Endothelial cell of umbilical vein (primary cell): ENCODE results near the gene OR6C76. TPM values are rescaled to one million over a fixed set of nuclear protein-coding genes. Genes with fewer than 3 reads are reported as not detected.

ENCODE experiments used
- BruUV-seq: library from RNA; stranded (reverse); fragments of 400-500 nt; replicated peaks from 2 replicates; lab custom pipeline; 2021; lab: Mats Ljungman, UMichigan
- CTCF ChIA-PET: fragments of 300-600, 350-600 bp; sonication (Branson Sonifier 250); formaldehyde crosslinking; loops from one replicate; lab custom pipeline; 2021; ENCODE audit warnings: antibody characterized with exemption, inconsistent platforms; lab: Charles Lee
- POLR2A ChIA-PET: fragments of 300-600, 350-600 bp; sonication (Branson Sonifier 250); formaldehyde crosslinking; loops from one replicate; lab custom pipeline; 2021; ENCODE audit warnings: antibody characterized with exemption, inconsistent platforms; lab: Charles Lee
- DNase-seq: peaks from one replicate; pipeline ENCODE4 v3.0.0-alpha.2; 2011; ENCODE audit warnings: low read depth, low spot score
- FAIRE-seq: peaks from 2 replicates; lab custom pipeline; 2011; peaks lifted over from hg19 to GRCh38; lab: Jason Lieb, UNC
- H2AFZ ChIP-seq: 2 replicates; pipeline ENCODE4 v1.6.0; 2012; ENCODE audit warnings: low read depth, low read length, control low read depth, inconsistent platforms
- H3K27ac ChIP-seq: 2 replicates; pipeline ENCODE4 v1.5.1; 2011; ENCODE audit warnings: low read depth, mild to moderate bottlenecking, control low read depth, low read length, moderate library complexity; ENCODE audit not compliant: insufficient read depth
- H3K27me3 ChIP-seq, 2 experiments: 2 replicates each; pipeline versions ENCODE4 v1.6.0 to v1.6.1; 2011; ENCODE audit warnings: low read length in 2 of 2, mixed read lengths in 1 of 2; ENCODE audit not compliant: control insufficient read depth in 2 of 2, insufficient read depth in 2 of 2
- H3K36me3 ChIP-seq, 2 experiments: 2 replicates in 1 of 2; 3 replicates in 1 of 2; pipeline ENCODE4 v1.5.1; 2011; ENCODE audit warnings: low read length in 2 of 2, mild to moderate bottlenecking in 1 of 2, moderate library complexity in 1 of 2; ENCODE audit not compliant: control insufficient read depth in 2 of 2, insufficient read depth in 2 of 2; ENCODE audit errors: extremely low read depth in 1 of 2
- H3K4me1 ChIP-seq: 3 replicates; pipeline ENCODE4 v1.5.1; 2011; ENCODE audit warnings: mild to moderate bottlenecking, low read length; ENCODE audit not compliant: control insufficient read depth, insufficient read depth; ENCODE audit errors: extremely low read depth
- H3K4me2 ChIP-seq: 2 replicates; pipeline ENCODE4 v1.6.1; 2011; ENCODE audit warnings: low read length, control low read depth, mixed read lengths; ENCODE audit not compliant: insufficient read depth
- H3K4me3 ChIP-seq, 3 experiments: fragments of 200-600 bp in 1 of 3; sonication (generic), shearing (Covaris generic) in 1 of 3; replicated peaks in 1 of 3; 2 replicates each; pipeline ENCODE4 v1.5.1; 2011 to 2016; ENCODE audit warnings: control low read depth in 3 of 3, low read length in 3 of 3, mild to moderate bottlenecking in 2 of 3, inconsistent platforms in 1 of 3, low read depth in 1 of 3, moderate library complexity in 1 of 3; ENCODE audit not compliant: insufficient read depth in 1 of 3
- H3K79me2 ChIP-seq: 2 replicates; pipeline ENCODE4 v1.6.0; 2012; ENCODE audit warnings: low read length, inconsistent platforms; ENCODE audit not compliant: control insufficient read depth, insufficient read depth
- H3K9ac ChIP-seq: replicated peaks from 2 replicates; pipeline ENCODE3; 2011; ENCODE audit warnings: low read length, control low read depth; ENCODE audit not compliant: insufficient read depth; ENCODE audit errors: extremely low read depth
- H3K9me1 ChIP-seq: replicated peaks from 3 replicates; pipeline ENCODE4 v1.6.0; 2011; ENCODE audit warnings: mild to moderate bottlenecking, low read length; ENCODE audit not compliant: control insufficient read depth, insufficient read depth; ENCODE audit errors: extremely low read depth
- H3K9me3 ChIP-seq: replicated peaks from 2 replicates; pipeline ENCODE4 v1.5.1; 2012; ENCODE audit warnings: low read length, inconsistent platforms; ENCODE audit not compliant: control insufficient read depth, insufficient read depth
- H4K20me1 ChIP-seq: replicated peaks from 2 replicates; pipeline ENCODE3; 2011; ENCODE audit warnings: mild to moderate bottlenecking, low read length; ENCODE audit not compliant: control insufficient read depth, insufficient read depth; ENCODE audit errors: extremely low read depth
- EZH2 ChIP-seq: IDR thresholded peaks from 2 replicates; pipeline ENCODE4 v1.6.1; 2012; ENCODE audit warnings: borderline replicate concordance, low read depth, mild to moderate bottlenecking, moderate library complexity, low read length, inconsistent platforms; ENCODE audit not compliant: severe bottlenecking
- FOS ChIP-seq: IDR thresholded peaks from 2 replicates; pipeline ENCODE4 v1.6.1; 2011; ENCODE audit warnings: mild to moderate bottlenecking, low read length, moderate library complexity, borderline replicate concordance; ENCODE audit not compliant: insufficient read depth
- GATA2 ChIP-seq: IDR thresholded peaks from 2 replicates; pipeline ENCODE4 v1.7.0; 2011; ENCODE audit warnings: low read depth, mild to moderate bottlenecking, moderate library complexity, mixed read lengths, low read length; ENCODE audit not compliant: insufficient read length, insufficient read depth
- JUN ChIP-seq: IDR thresholded peaks from 2 replicates; pipeline ENCODE4 v1.6.1; 2011; ENCODE audit warnings: borderline replicate concordance, low read depth; ENCODE audit not compliant: insufficient read length, insufficient read depth
- MYC ChIP-seq: IDR thresholded peaks from one replicate; pipeline ENCODE4 v1.6.1; 2011; ENCODE audit warnings: mild to moderate bottlenecking, low read depth, low read length
- POLR2A ChIP-seq: IDR thresholded peaks from 2 replicates; pipeline ENCODE4 v1.6.1; 2012; ENCODE audit warnings: low read depth, mild to moderate bottlenecking, control low read depth, low read length
- POLR2AphosphoS5 ChIP-seq: IDR thresholded peaks from 2 replicates; pipeline ENCODE4 v1.6.1; 2012; ENCODE audit warnings: low read depth, mild to moderate bottlenecking, control low read depth, low read length, moderate library complexity; ENCODE audit not compliant: insufficient read depth
- dilution Hi-C: fragments of 300-500 bp; cut with MboI; formaldehyde crosslinking; loops from one replicate; pipeline ENCODE4 v1.15.0; 2019; ENCODE audit warnings: low sequenced_read_pairs; ENCODE audit not compliant: extremely low pct_ligation_motif_present
- intact Hi-C: fragments of 100-400 bp; cut with micrococcal nuclease; formaldehyde crosslinking; loops from one replicate; pipeline ENCODE4 v1.10.0; 2022
- polyA plus RNA-seq, 4 experiments: library from polyadenylated mRNA; depleted of rRNA in 3 of 4; stranded (reverse) in 3 of 4; unstranded in 1 of 4; fragments of >200 nt; gene quantifications; 2 replicates each; pipeline versions ENCODE4 v1.2.1 to v1.2.3, GENCODE V29; 2011 to 2012; ENCODE audit warnings: missing spikeins in 1 of 4
- total RNA-seq: library from RNA; stranded (reverse); gene quantifications from 2 replicates; pipeline ENCODE4 v1.2.3, GENCODE V29; 2021
- TF ChIP-seq, protein P1 (sequence below): IDR thresholded peaks from 2 replicates; pipeline ENCODE4 v1.6.1; 2011; ENCODE audit not compliant: insufficient read depth, insufficient read length
- TF ChIP-seq, protein P2 (sequence below), 2 donors: IDR thresholded peaks; 1 replicate in 1 of 2; 2 replicates in 1 of 2; pipeline ENCODE4 v1.5.1; 2011; ENCODE audit warnings: low read length in 2 of 2, mild to moderate bottlenecking in 2 of 2, moderate library complexity in 2 of 2, control low read depth in 1 of 2, inconsistent platforms in 1 of 2, low read depth in 1 of 2; ENCODE audit not compliant: insufficient read depth in 1 of 2; ENCODE audit errors: extremely low read depth in 1 of 2

The OR6C76 gene
- total and polyA plus RNA-seq, 2 donors (not counting 3 experiments of a cell fraction or from before 2014, with no cell fraction given), result not detected

DNA sequence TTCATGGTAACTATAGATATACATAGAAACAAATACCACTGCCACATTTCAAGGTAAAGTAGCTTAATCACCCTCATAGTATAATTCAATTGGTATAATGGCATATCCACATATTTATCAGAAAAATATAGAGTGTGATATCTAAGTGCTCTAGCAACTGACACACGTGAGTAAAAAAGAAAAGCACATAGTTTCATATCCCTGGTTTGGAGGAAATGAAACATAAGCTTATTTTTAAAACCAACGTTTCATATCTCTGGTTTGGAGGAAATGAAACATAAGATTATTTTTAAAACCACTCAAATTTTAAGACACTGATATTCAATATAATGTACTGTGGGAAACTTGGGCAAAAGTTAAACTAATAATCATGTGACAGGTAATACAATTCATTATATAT, 41.8 kb downstream of the OR6C76 start:
- TF ChIP-seq FOS (no peak), POLR2AphosphoS5 (no peak), JUN (no peak), GATA2 (no peak), EZH2 (no peak), MYC (no peak), POLR2A (no peak)
- TF ChIP-seq, protein P1, sequence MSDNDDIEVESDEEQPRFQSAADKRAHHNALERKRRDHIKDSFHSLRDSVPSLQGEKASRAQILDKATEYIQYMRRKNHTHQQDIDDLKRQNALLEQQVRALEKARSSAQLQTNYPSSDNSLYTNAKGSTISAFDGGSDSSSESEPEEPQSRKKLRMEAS, result no peak
- TF ChIP-seq, protein P2, sequence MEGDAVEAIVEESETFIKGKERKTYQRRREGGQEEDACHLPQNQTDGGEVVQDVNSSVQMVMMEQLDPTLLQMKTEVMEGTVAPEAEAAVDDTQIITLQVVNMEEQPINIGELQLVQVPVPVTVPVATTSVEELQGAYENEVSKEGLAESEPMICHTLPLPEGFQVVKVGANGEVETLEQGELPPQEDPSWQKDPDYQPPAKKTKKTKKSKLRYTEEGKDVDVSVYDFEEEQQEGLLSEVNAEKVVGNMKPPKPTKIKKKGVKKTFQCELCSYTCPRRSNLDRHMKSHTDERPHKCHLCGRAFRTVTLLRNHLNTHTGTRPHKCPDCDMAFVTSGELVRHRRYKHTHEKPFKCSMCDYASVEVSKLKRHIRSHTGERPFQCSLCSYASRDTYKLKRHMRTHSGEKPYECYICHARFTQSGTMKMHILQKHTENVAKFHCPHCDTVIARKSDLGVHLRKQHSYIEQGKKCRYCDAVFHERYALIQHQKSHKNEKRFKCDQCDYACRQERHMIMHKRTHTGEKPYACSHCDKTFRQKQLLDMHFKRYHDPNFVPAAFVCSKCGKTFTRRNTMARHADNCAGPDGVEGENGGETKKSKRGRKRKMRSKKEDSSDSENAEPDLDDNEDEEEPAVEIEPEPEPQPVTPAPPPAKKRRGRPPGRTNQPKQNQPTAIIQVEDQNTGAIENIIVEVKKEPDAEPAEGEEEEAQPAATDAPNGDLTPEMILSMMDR (IDR thresholded peaks at IDR 0.05; ENCODE audit: extremely low read depth in 1 of 2, insufficient read depth in 1 of 2, low read depth in 1 of 2, low read length in 2 of 2), result no peak
- ChIA-PET CTCF (no interaction called here), POLR2A (no interaction called here)
- Histone ChIP-seq H3K4me3 (no peak overlapping the region), H3K4me1 (no peaks in the 10 kb centered on the region), H3K9ac (no peak overlapping the region), H4K20me1 (no peaks in the 10 kb centered on the region), H3K27ac (no peak overlapping the region), H3K79me2 (no peaks in the 10 kb centered on the region), H2AFZ (no peak overlapping the region), H3K36me3 (no peaks in the 10 kb centered on the region), H3K27me3 (no peaks in the 10 kb centered on the region), H3K9me3 (no peaks in the 10 kb centered on the region), H3K9me1 (no peaks in the 10 kb centered on the region), H3K4me2 (no peak overlapping the region)
- DNase-seq (no peak), FAIRE-seq (no peak)
- dilution Hi-C loops (no loop called here), intact Hi-C loops (no loop called here)
- no TSS peak for BruUV-seq
